C4-2B (cell line): ENCODE data around the gene THSD7B.

ENCODE experiments used
- ZFX ChIP-seq: fragments of 450-650 bp; IDR thresholded peaks from 2 replicates; pipeline ENCODE4 v1.6.1; 2017
- TF ChIP-seq, protein P1 (sequence below): fragments of 450-650 bp; conservative IDR thresholded peaks from 2 replicates; pipeline ENCODE4 v1.5.1; 2017; ENCODE audit warnings: mild to moderate bottlenecking

DNA sequence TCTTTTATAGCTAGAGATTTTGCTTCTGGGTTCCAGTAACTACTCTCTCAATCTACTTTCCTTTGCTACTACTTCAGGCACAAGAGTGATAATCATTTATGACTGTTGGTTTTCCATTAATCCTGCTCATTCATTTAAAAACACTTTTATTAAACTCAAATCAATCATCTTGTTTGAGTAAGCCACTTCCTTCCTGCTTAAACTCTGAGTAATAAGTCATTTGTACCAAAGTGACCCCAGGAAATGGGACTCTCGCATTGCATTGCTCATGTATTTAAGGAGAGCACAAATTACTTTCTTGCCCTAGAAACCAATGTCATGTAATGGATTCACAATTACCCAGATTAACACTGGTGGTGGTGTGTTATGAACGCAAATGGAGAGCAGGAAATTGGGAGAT is 928.2 kb downstream of the THSD7B start:
- TF ChIP-seq, protein P1, sequence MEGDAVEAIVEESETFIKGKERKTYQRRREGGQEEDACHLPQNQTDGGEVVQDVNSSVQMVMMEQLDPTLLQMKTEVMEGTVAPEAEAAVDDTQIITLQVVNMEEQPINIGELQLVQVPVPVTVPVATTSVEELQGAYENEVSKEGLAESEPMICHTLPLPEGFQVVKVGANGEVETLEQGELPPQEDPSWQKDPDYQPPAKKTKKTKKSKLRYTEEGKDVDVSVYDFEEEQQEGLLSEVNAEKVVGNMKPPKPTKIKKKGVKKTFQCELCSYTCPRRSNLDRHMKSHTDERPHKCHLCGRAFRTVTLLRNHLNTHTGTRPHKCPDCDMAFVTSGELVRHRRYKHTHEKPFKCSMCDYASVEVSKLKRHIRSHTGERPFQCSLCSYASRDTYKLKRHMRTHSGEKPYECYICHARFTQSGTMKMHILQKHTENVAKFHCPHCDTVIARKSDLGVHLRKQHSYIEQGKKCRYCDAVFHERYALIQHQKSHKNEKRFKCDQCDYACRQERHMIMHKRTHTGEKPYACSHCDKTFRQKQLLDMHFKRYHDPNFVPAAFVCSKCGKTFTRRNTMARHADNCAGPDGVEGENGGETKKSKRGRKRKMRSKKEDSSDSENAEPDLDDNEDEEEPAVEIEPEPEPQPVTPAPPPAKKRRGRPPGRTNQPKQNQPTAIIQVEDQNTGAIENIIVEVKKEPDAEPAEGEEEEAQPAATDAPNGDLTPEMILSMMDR, result no peak
- no peak for TF ChIP-seq ZFX
